ENCODE results near the gene TJP1.

DNA sequence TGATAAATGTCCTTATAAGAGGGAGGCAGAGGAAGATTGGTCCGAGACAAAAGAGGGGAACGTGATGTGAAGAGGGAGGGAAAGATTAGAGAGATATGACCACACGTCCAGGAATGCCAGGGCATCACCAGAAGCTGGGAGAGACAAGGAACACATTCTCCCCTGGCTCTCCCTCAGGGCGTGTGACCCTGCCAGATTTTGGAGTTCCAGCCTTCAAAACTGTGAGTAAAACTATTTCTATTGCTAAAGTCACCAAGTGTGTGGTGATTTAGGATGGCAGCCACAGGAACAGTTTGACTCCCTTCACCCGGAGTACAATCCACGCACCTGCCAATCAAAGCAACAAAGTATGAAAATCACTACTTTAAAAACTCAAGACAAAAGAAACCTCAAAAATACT lies 32.1 kb upstream of the TJP1 start:
- no peak for TF ChIP-seq EP300 (IDR thresholded peaks at IDR 0.05; ENCODE audit: borderline replicate concordance in 1 of 2, low read depth in 2 of 2, low read length in 2 of 2)
- no peak for TF ChIP-seq CREB1 (IDR thresholded peaks at IDR 0.05)
- no peak for TF ChIP-seq SUZ12 (IDR thresholded peaks at IDR 0.05; ENCODE audit: low read length)
- TF ChIP-seq SP4 (IDR thresholded peaks at IDR 0.05; ENCODE audit: low read length): no peak
- no peak for TF ChIP-seq EZH2 (IDR thresholded peaks at IDR 0.05; ENCODE audit: low read depth, low read length, severe bottlenecking)
- TF ChIP-seq, protein P1, sequence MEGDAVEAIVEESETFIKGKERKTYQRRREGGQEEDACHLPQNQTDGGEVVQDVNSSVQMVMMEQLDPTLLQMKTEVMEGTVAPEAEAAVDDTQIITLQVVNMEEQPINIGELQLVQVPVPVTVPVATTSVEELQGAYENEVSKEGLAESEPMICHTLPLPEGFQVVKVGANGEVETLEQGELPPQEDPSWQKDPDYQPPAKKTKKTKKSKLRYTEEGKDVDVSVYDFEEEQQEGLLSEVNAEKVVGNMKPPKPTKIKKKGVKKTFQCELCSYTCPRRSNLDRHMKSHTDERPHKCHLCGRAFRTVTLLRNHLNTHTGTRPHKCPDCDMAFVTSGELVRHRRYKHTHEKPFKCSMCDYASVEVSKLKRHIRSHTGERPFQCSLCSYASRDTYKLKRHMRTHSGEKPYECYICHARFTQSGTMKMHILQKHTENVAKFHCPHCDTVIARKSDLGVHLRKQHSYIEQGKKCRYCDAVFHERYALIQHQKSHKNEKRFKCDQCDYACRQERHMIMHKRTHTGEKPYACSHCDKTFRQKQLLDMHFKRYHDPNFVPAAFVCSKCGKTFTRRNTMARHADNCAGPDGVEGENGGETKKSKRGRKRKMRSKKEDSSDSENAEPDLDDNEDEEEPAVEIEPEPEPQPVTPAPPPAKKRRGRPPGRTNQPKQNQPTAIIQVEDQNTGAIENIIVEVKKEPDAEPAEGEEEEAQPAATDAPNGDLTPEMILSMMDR (IDR thresholded peaks at IDR 0.05; ENCODE audit: control extremely low read depth in 1 of 3, insufficient read depth in 1 of 3, low read depth in 1 of 3, low read length in 3 of 3): no peak
- TF ChIP-seq, protein P2, sequence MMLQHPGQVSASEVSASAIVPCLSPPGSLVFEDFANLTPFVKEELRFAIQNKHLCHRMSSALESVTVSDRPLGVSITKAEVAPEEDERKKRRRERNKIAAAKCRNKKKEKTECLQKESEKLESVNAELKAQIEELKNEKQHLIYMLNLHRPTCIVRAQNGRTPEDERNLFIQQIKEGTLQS (IDR thresholded peaks at IDR 0.05; ENCODE audit: insufficient read depth, low read depth, low read length): no peak
- TF ChIP-seq EGR1 (IDR thresholded peaks at IDR 0.05; ENCODE audit: borderline replicate concordance, low read depth, low read length): no peak
- no peak for TF ChIP-seq RAD21 (IDR thresholded peaks at IDR 0.05 in 1 of 2, conservative IDR thresholded peaks at IDR 0.05 in 1 of 2; ENCODE audit: low read depth in 2 of 2, low read length in 2 of 2)
